Superior temporal gyrus (tissue), 1 donor: Measurements from ENCODE around the gene METTL22.

Experiments
- DNase-seq: peaks from one replicate; pipeline ENCODE4 v3.0.0-alpha.2; 2016; ENCODE audit errors: extremely low spot score

METTL22 gene

GRCh38 chr16:8691728-8692127 is 70.2 kb downstream of the METTL22 start:
- DNase-seq, result no peak

GRCh38 chr16:8694795-8695728 is 73.6 kb downstream of the METTL22 start:
- DNase-seq, result no peak

DNA sequence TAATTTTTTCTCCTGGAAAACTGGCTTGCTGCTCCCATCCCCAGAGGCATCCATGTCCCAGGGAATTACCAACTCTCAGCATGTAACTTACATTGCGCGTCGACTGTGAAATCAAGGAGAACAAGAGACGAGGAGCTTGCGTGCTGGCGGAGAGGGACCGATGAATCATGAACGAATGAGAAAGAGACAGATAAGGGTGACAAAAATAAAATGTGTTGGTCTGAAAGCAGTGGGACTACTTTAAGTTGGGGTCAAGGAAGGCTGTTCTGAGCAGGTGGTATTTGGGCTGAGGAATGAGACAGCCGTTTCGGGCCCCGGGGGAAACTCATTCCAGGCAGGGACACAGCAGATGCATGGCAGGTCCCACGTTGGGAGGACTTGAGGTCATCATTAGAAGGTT is 75.4 kb downstream of the METTL22 start:
- DNase-seq, result no peak

DNA sequence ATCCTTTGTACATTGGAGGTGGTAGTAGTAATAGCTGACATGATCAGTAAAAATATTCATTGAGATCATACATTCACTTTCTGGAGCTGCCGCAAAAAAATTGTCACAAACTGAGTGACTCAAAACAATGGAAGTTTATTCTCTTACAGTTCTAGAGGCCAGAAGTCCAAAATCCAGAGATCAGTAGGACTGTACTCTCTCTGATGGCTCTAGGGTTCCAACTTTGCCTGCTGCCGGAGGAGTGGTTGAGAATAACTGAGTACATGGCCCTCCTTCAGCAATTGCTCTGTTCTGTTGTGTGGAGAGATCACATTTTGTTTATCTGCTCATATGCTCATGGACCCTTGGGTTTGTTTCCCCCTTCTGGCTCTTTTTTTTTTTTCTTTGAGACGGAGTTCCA is 76.5 kb downstream of the METTL22 start:
- no peak for DNase-seq
